Heart left ventricle (tissue), 16 donors: ENCODE measurements around the gene CPA5. TPM values are rescaled to one million over a fixed set of nuclear protein-coding genes. Genes with fewer than 3 reads are reported as not detected.

Experiments used
- ATAC-seq, 4 donors: fragments of 200-7000 bp; cut with Tn5 transposase; one replicate each; pipeline ENCODE4 v1.9.1; 2020 to 2022; ENCODE audit warnings: moderate library complexity in 4 of 4, mild to moderate bottlenecking in 3 of 4, moderate number of reproducible peaks in 1 of 4
- DNase-seq, 5 donors: peaks; one replicate each; pipeline ENCODE4 v3.0.0-alpha.2; 2020
- H3K27ac ChIP-seq, 12 donors: fragments of 200-600 bp; sonication (generic) in 4 of 12; one replicate each; pipeline versions ENCODE4 v1.5.0 to v1.8.0; 2016 to 2022; ENCODE audit warnings: mild to moderate bottlenecking in 2 of 12
- H3K27me3 ChIP-seq, 9 donors: fragments of 200-600 bp; sonication (generic) in 2 of 9; one replicate each; pipeline versions ENCODE4 v1.5.1 to v1.8.0; 2016 to 2022; ENCODE audit warnings: mild to moderate bottlenecking in 3 of 9
- H3K36me3 ChIP-seq, 9 donors: fragments of 200-600 bp; sonication (generic) in 2 of 9; one replicate each; pipeline versions ENCODE4 v1.5.0 to v1.8.0; 2018 to 2022; ENCODE audit warnings: mild to moderate bottlenecking in 2 of 9
- H3K4me1 ChIP-seq, 12 donors: fragments of 200-600 bp; sonication (generic) in 4 of 12; one replicate each; pipeline versions ENCODE4 v1.5.0 to v1.8.0; 2016 to 2022; ENCODE audit warnings: mild to moderate bottlenecking in 3 of 12
- H3K4me3 ChIP-seq, 12 donors: fragments of 200-600 bp; sonication (generic) in 4 of 12; one replicate each; pipeline versions ENCODE4 v1.5.0 to v1.8.0; 2017 to 2022; ENCODE audit warnings: mild to moderate bottlenecking in 9 of 12, moderate library complexity in 4 of 12
- H3K9me3 ChIP-seq, 12 donors: fragments of 200-600 bp; sonication (generic) in 4 of 12; one replicate each; pipeline versions ENCODE4 v1.5.0 to v1.8.0; 2016 to 2022; ENCODE audit warnings: mild to moderate bottlenecking in 1 of 12
- POLR2A ChIP-seq, 2 donors: fragments of 450-650 bp; IDR thresholded peaks; one replicate each; pipeline ENCODE4 v1.6.1; 2017; ENCODE audit warnings: antibody characterized with exemption in 2 of 2, mild to moderate bottlenecking in 2 of 2, moderate library complexity in 2 of 2
- WGBS, 4 donors: extraction: QIAGEN DNeasy Blood & Tissue Kit in 2 of 4; methylation state at CpG; one replicate each; pipeline versions ENCODE4 v1.1.5 to v1.1.7; 2013 to 2018; 5-methylcytosine and 5-hydroxymethylcytosine counted together
- intact Hi-C, 10 donors: fragments of 100-400 bp; cut with DNase I; formaldehyde crosslinking; loops; one replicate each; pipeline versions ENCODE4 v1.11.1 to v1.14.2; 2022
- polyA plus RNA-seq, 2 donors: library from polyadenylated mRNA; stranded (reverse); fragments of 200-250 nt; gene quantifications; one replicate each; pipeline ENCODE4 v1.2.3, GENCODE V29; 2013
- total RNA-seq, 9 donors: library from RNA; depleted of rRNA in 2 of 9; stranded (reverse); fragments of >200 nt in 2 of 9; fragmentation: NEBNext Ultra II Directional in 3 of 9; extraction: Animal tissue kit (Norgen Biotek cat#: 25700) in 3 of 9; gene quantifications; one replicate each; pipeline versions ENCODE4 v1.1.0 to v1.2.4, GENCODE V29; 2016 to 2023
- TF ChIP-seq, protein P1 (sequence below), 12 donors: fragments of 200-600 bp; sonication (generic) in 4 of 12; IDR thresholded peaks; one replicate each; pipeline versions ENCODE4 v1.5.0 to v1.8.0; 2018 to 2022; ENCODE audit warnings: antibody characterized with exemption in 12 of 12, mild to moderate bottlenecking in 5 of 12
- donor health status: ischemic (EF 13 %, LVEDD 7.1; RV severe dilation, severe dysfunction).
- donor health status: healthy with polysubstance abuse.
- donor health status: DM: no; HTN: yes; CAD: no.
- donor health status: DM: no; HTN: no; CAD: no.
- donor health status: ischemic (EF 25% LVEDD 6.9; RV normal size, moderate dysfunction).
- donor health status: ischemic (EF 25% LVEDD 5.7; RV mildly dilated, moderate dysfunction).
- donor health status: healthy.
- donor health status: DM: yes; HTN: yes; CAD: no.
- donor health status: ischemic (EF 35%, LVEDD 5.7; RV mildly dilated, moderate dysfunction).
- donor health status: nonischemic (EF 11% LVEDD 7.7; RV severe dilation, severe dysfunction).
- donor health status: DM: yes; HTN: yes; CAD: no.
- donor health status: PGD.
- donor health status: ischemic (EF 29% LVEDD 5.4; RV normal size, mild dysfunction).
- donor health status: nonischemic (EF 23%, LVEDD 6.1; RV moderate dilation, normal function).

CPA5 gene
- total and polyA plus RNA-seq, 11 donors: not detected

DNA sequence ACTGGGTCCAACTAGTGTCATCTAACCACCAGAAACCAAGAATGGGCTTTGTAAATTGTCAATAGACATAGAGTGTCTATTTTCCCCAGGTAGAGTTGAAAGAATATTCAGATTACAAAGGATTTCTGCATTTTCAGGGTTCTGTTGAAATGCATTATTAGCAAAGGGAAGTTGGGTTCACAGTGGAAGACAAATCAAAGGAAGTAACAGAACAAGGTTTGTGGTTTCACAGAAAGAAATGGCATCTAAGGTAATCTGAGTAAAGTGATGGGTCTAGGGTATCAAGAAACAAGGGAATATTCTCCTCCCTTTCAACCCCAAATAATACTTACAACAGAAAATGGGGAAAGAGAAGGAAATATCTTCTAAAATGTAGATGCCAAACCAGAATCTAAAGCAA lies 70.4 kb downstream of the CPA5 start:
- DNase-seq (no peak), ATAC-seq (no peak)
- Histone ChIP-seq H3K27ac (no peak overlapping the region), H3K4me3 (no peak overlapping the region), H3K4me1 (peaks cover 0 to 8% (median 0%) of the 10 kb centered on the region in 12 donors), H3K27me3 (no peaks in the 10 kb centered on the region), H3K9me3 (no peaks in the 10 kb centered on the region), H3K36me3 (no peaks in the 10 kb centered on the region)
- intact Hi-C loops: no loop called here
- TF ChIP-seq POLR2A (IDR thresholded peaks at IDR 0.05): no peak
- TF ChIP-seq, protein P1, sequence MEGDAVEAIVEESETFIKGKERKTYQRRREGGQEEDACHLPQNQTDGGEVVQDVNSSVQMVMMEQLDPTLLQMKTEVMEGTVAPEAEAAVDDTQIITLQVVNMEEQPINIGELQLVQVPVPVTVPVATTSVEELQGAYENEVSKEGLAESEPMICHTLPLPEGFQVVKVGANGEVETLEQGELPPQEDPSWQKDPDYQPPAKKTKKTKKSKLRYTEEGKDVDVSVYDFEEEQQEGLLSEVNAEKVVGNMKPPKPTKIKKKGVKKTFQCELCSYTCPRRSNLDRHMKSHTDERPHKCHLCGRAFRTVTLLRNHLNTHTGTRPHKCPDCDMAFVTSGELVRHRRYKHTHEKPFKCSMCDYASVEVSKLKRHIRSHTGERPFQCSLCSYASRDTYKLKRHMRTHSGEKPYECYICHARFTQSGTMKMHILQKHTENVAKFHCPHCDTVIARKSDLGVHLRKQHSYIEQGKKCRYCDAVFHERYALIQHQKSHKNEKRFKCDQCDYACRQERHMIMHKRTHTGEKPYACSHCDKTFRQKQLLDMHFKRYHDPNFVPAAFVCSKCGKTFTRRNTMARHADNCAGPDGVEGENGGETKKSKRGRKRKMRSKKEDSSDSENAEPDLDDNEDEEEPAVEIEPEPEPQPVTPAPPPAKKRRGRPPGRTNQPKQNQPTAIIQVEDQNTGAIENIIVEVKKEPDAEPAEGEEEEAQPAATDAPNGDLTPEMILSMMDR (IDR thresholded peaks at IDR 0.05): no peak

DNA sequence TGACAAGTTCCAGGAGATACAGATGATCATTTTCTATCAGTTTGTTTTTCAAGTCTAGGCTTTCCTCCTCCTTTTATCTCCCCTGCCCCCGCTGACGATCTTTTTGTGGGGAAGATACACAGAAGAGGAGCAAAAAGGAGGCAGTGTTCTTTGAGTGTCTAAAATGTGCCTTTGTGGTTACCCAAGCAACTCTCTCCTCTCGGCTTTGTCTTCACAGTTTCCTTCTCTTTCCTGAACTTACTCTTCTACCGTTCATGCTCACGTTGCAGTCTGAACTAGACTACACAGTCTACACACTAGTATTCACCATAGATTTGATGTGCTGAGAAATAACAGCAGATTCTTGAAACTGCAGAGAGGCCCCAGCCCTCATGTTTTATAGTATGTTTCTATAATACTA lies 72.6 kb downstream of the CPA5 start:
- no peak for TF ChIP-seq POLR2A (IDR thresholded peaks at IDR 0.05)
- TF ChIP-seq, protein P1 (IDR thresholded peaks at IDR 0.05): no peak
- peaks cover 0 to 4% (median 0%) of the 10 kb centered on the region in 9 donors for H3K36me3 ChIP-seq
- ATAC-seq: no peak
- intact Hi-C loops: no loop called here
- H3K27ac ChIP-seq: no peak overlapping the region
- H3K27me3 ChIP-seq: no peaks in the 10 kb centered on the region
- 75 to 85% (median 80%) methylated on average over 5 of the region's 5 CpGs for WGBS, 4 donors
- no peak overlapping the region for H3K4me3 ChIP-seq
- DNase-seq: no peak
- H3K9me3 ChIP-seq: no peaks in the 10 kb centered on the region
- H3K4me1 ChIP-seq: peaks cover 0 to 8% (median 0%) of the 10 kb centered on the region in 12 donors

DNA sequence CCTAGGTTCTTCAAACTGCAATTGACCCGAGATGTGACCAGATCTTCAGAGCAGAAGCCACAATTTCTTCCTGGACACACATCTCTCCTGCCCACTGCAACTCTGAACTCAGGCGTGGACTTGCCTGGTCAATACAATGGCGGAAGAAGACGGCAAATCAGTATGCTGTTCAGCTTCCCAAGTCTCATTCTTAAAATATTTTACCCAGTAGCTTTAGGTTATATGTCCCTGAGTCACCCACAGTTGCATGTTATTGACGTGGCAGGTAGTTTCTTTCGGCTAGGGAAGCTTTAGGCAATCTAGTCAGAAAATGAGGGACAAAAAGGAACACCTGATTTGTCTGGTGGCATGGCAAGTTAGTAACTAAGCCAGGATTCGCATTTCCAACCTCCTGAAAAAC lies 73.7 kb downstream of the CPA5 start:
- 95 to 98% (median 97%) methylated on average over 7 of the region's 7 CpGs for WGBS, 4 donors
- Histone ChIP-seq H3K27me3 (no peaks in the 10 kb centered on the region), H3K4me3 (no peak overlapping the region), H3K4me1 (peaks cover 0 to 8% (median 0%) of the 10 kb centered on the region in 12 donors), H3K9me3 (no peaks in the 10 kb centered on the region), H3K36me3 (peaks cover 0 to 4% (median 0%) of the 10 kb centered on the region in 9 donors), H3K27ac (no peak overlapping the region)
- TF ChIP-seq, protein P1 (IDR thresholded peaks at IDR 0.05): no peak
- TF ChIP-seq POLR2A (IDR thresholded peaks at IDR 0.05): no peak
- no peak for DNase-seq
- intact Hi-C loops: no loop called here
- no peak for ATAC-seq

Other genes starting within 250 kb of the CPA5 start
- 10 to 100 TPM in 5 of 9 donors, 1 to 10 TPM in 4; 7.3 to 15.0 (median 10.1) TPM for gene TMEM209, start 139.4 kb upstream of the CPA5 start, total RNA-seq
- 1 to 10 TPM; 4.4 to 8.4 TPM for gene TMEM209, start 139.4 kb upstream of the CPA5 start, polyA plus RNA-seq
- not detected for gene SSMEM1, start 137.0 kb upstream of the CPA5 start, total RNA-seq
- not detected for gene SSMEM1, start 137.0 kb upstream of the CPA5 start, polyA plus RNA-seq
- 1 to 10 TPM in 1 of 9 donors, under 1 TPM in 3, not detected in 5; 0.76 to 1.1 (median 0.82) TPM for gene CPA2, start 78.0 kb upstream of the CPA5 start, total RNA-seq
- gene CPA2, start 78.0 kb upstream of the CPA5 start, polyA plus RNA-seq: under 1 TPM in 1 of 2 donors, not detected in 1; 0.17 TPM
- gene CPA4, start 51.7 kb upstream of the CPA5 start, total RNA-seq: 10 to 100 TPM in 1 of 9 donors, under 1 TPM in 2, not detected in 6; 0.21 to 22.2 (median 0.33) TPM
- under 1 TPM in 1 of 2 donors, not detected in 1; 0.06 TPM for gene CPA4, start 51.7 kb upstream of the CPA5 start, polyA plus RNA-seq
- gene CPA1, start 35.7 kb downstream of the CPA5 start, total RNA-seq: 1 to 10 TPM in 5 of 9 donors, not detected in 4; 1.3 to 3.8 (median 3.1) TPM
- gene CPA1, start 35.7 kb downstream of the CPA5 start, polyA plus RNA-seq: under 1 TPM in 1 of 2 donors, not detected in 1; 0.29 TPM
- 10 to 100 TPM in 1 of 9 donors, 1 to 10 TPM in 8; 1.9 to 11.4 (median 4.1) TPM for gene CEP41, start 96.2 kb downstream of the CPA5 start, total RNA-seq
- 1 to 10 TPM; 1.7 to 6.9 TPM for gene CEP41, start 96.2 kb downstream of the CPA5 start, polyA plus RNA-seq
- 10 to 100 TPM in 2 of 9 donors, 1 to 10 TPM in 6, under 1 TPM in 1; 0.79 to 46.0 (median 5.3) TPM for gene MEST, start 147.3 kb downstream of the CPA5 start, total RNA-seq
- gene MEST, start 147.3 kb downstream of the CPA5 start, polyA plus RNA-seq: 1 to 10 TPM; 2.3 to 4.2 TPM